OCI-LY7 (cell line): ENCODE measurements around the gene AGFG1. TPM values are rescaled to one million over a fixed set of nuclear protein-coding genes. Genes with fewer than 3 reads are reported as not detected.

Experiments
- BruUV-seq: library from RNA; stranded (reverse); fragments of 400-500 nt; replicated peaks from 2 replicates; lab custom pipeline; 2021; lab: Mats Ljungman, UMichigan
- CTCF ChIA-PET: fragments of 300-600 bp; sonication (Branson Sonifier 250); formaldehyde crosslinking; loops from one replicate; lab custom pipeline; 2022; ENCODE audit warnings: antibody characterized with exemption; ENCODE audit not compliant: unreplicated experiment; lab: Charles Lee
- POLR2A ChIA-PET: fragments of 300-600 bp; sonication (Branson Sonifier 250); formaldehyde crosslinking; loops from one replicate; lab custom pipeline; 2022; ENCODE audit warnings: antibody characterized with exemption; lab: Charles Lee
- DNase-seq: peaks from one replicate; pipeline ENCODE4 v3.0.0-alpha.2; 2015; ENCODE audit warnings: low spot score
- H2AFZ ChIP-seq: fragments of 200-600 bp; sonication (generic), shearing (Covaris generic); 2 replicates; pipeline ENCODE4 v1.6.1; 2014; ENCODE audit warnings: mild to moderate bottlenecking, antibody characterized with exemption, low read length, moderate library complexity
- H3K27ac ChIP-seq: fragments of 200-600 bp; sonication (generic); 2 replicates; pipeline ENCODE4 v1.5.1; 2014; ENCODE audit warnings: mixed run types, low read depth, mild to moderate bottlenecking, moderate library complexity, low read length, inconsistent platforms; ENCODE audit not compliant: poor library complexity, severe bottlenecking
- H3K36me3 ChIP-seq: fragments of 200-600 bp; sonication (generic); 2 replicates; pipeline ENCODE4 v1.6.1; 2014; ENCODE audit warnings: mild to moderate bottlenecking, antibody characterized with exemption, low read length, moderate library complexity, mixed read lengths; ENCODE audit not compliant: insufficient read depth
- H3K4me1 ChIP-seq: fragments of 200-600 bp; sonication (generic); 2 replicates; pipeline ENCODE4 v1.5.1; 2014; ENCODE audit warnings: mild to moderate bottlenecking, low read length; ENCODE audit not compliant: insufficient read depth, poor library complexity, severe bottlenecking
- H3K4me2 ChIP-seq: fragments of 200-600 bp; sonication (generic); 2 replicates; pipeline ENCODE4 v1.6.1; 2014; ENCODE audit warnings: mild to moderate bottlenecking, low read length
- H3K4me3 ChIP-seq: fragments of 200-600 bp; sonication (generic); 2 replicates; pipeline ENCODE4 v1.5.1; 2014; ENCODE audit warnings: mild to moderate bottlenecking, low read depth, low read length; ENCODE audit not compliant: poor library complexity, severe bottlenecking
- H3K79me2 ChIP-seq: fragments of 200-600 bp; sonication (generic); 2 replicates; pipeline ENCODE4 v1.6.1; 2016; ENCODE audit warnings: low read depth, mild to moderate bottlenecking, low read length, moderate library complexity, mixed read lengths; ENCODE audit not compliant: insufficient read depth
- H3K9me2 ChIP-seq: fragments of 200-600 bp; sonication (generic); 2 replicates; pipeline ENCODE4 v1.6.1; 2016; ENCODE audit warnings: mild to moderate bottlenecking, low read length, mixed read lengths; ENCODE audit not compliant: insufficient read depth
- H3K9me3 ChIP-seq: fragments of 200-600 bp; sonication (generic); 2 replicates; pipeline ENCODE4 v1.6.1; 2014; ENCODE audit warnings: mild to moderate bottlenecking, mixed run types, low read length, mixed read lengths
- H4K20me1 ChIP-seq: fragments of 200-600 bp; sonication (generic); 2 replicates; pipeline ENCODE4 v1.6.1; 2014; ENCODE audit warnings: mild to moderate bottlenecking, antibody characterized with exemption, low read length, moderate library complexity, mixed read lengths; ENCODE audit not compliant: insufficient read depth
- CTCF ChIP-seq: fragments of 200-600 bp; sonication (generic); conservative IDR thresholded peaks from 2 replicates; pipeline ENCODE4 v1.5.1; 2014; ENCODE audit warnings: mild to moderate bottlenecking, antibody characterized with exemption, low read length, moderate library complexity, mixed read lengths
- EZH2phosphoT487 ChIP-seq: fragments of 200-600 bp; sonication (generic); IDR thresholded peaks from 2 replicates; pipeline ENCODE4 v1.6.1; 2018; ENCODE audit warnings: low read depth, borderline replicate concordance, mild to moderate bottlenecking, mixed run types, antibody characterized with exemption, low read length, moderate library complexity, mixed read lengths
- intact Hi-C: fragments of 100-400 bp; cut with micrococcal nuclease; formaldehyde crosslinking; loops from one replicate; pipeline ENCODE4 v1.10.0; 2022; ENCODE audit not compliant: unreplicated experiment
- total RNA-seq, 2 experiments: library from RNA; depleted of rRNA in 1 of 2; stranded (reverse); fragments of >200 nt in 1 of 2; shearing (Covaris generic) in 1 of 2; gene quantifications; 2 replicates each; pipeline ENCODE4 v1.2.3, GENCODE V29; 2014 to 2022

AGFG1 gene
- total RNA-seq, 2 experiments from 2014 or later: 37.6 to 65.4 TPM

DNA sequence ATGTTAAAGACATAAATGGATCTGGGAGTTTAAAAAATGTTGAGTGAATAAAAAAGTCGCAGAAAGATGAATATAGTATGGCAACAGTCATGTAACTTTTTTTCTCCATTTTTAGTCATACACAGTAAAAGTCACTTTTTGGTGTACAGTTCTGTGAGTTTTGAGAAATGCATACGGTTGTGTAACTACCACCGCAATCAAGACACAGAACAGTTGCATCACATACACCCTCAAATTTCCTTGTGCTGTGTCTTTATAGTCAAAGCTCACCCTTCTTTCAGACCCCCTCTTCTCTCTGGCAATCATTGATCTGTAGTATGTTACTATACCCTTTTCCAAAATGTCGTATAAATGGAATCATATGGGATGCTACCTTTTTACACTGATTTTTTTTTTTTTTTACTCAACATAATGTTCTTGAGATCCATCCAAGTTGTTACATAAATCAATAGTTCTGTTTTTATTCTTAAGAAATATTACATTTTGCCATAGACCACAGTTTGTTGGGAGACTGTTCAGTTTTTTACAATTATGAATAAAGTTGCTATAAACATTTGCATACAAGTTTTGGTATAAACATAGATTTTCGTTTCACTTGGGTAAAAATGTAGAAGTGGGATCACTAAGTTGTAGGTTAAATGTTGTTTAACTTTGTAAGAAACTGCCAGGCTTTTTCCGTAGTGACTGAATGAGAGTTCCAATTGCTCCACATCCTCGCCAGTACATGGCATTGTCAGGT lies 35.4 kb upstream of the AGFG1 start:
- Histone ChIP-seq H3K79me2 (no peaks in the 10 kb centered on the region), H2AFZ (no peak overlapping the region), H4K20me1 (no peaks in the 10 kb centered on the region), H3K4me1 (no peaks in the 10 kb centered on the region), H3K9me3 (peaks cover 4% of the 10 kb centered on the region), H3K4me3 (no peak overlapping the region), H3K36me3 (no peaks in the 10 kb centered on the region), H3K4me2 (no peak overlapping the region), H3K27ac (no peak overlapping the region), H3K9me2 (no peaks in the 10 kb centered on the region)
- no peak for TF ChIP-seq EZH2phosphoT487
- TF ChIP-seq CTCF: no peak
- intact Hi-C loops: no loop called here
- ChIA-PET CTCF (no interaction called here), POLR2A (no interaction called here)
- no TSS peak for BruUV-seq
- DNase-seq: no peak

GRCh38 chr2:227439214-227439613 lies 32.7 kb upstream of the AGFG1 start:
- H3K4me2 ChIP-seq: no peak overlapping the region
- H2AFZ ChIP-seq: no peak overlapping the region
- intact Hi-C loops: no loop called here
- H3K9me3 ChIP-seq: no peaks in the 10 kb centered on the region
- H3K79me2 ChIP-seq: no peaks in the 10 kb centered on the region
- POLR2A ChIA-PET: no interaction called here
- TF ChIP-seq CTCF (no peak), EZH2phosphoT487 (no peak)
- no peak overlapping the region for H3K27ac ChIP-seq
- BruUV-seq: no TSS peak
- no peaks in the 10 kb centered on the region for H3K9me2 ChIP-seq
- no peak for DNase-seq
- no peak overlapping the region for H3K4me3 ChIP-seq
- CTCF ChIA-PET: no interaction called here
- H3K4me1 ChIP-seq: no peaks in the 10 kb centered on the region
- H3K36me3 ChIP-seq: no peaks in the 10 kb centered on the region
- H4K20me1 ChIP-seq: no peaks in the 10 kb centered on the region

- POLR2A ChIA-PET: interaction anchor here (0.6 kb wide), 1 partner anchor 38 kb away, joined by 3 read pairs; no protein-coding TSS in a partner anchor
- no peaks in the 10 kb centered on the region for H3K4me1 ChIP-seq
- H3K9me3 ChIP-seq: no peaks in the 10 kb centered on the region
- no TSS peak for BruUV-seq
- no peaks in the 10 kb centered on the region for H3K36me3 ChIP-seq
- H4K20me1 ChIP-seq: no peaks in the 10 kb centered on the region
- no peak overlapping the region for H3K27ac ChIP-seq
- H3K4me2 ChIP-seq: no peak overlapping the region
- no peak overlapping the region for H2AFZ ChIP-seq
- TF ChIP-seq CTCF (no peak), EZH2phosphoT487 (no peak)
- no peaks in the 10 kb centered on the region for H3K9me2 ChIP-seq
- intact Hi-C loops: no loop called here
- no peaks in the 10 kb centered on the region for H3K79me2 ChIP-seq
- CTCF ChIA-PET: no interaction called here
- no peak overlapping the region for H3K4me3 ChIP-seq
- DNase-seq: no peak
Observed at GRCh38 chr2:227442639-227443038, 29.3 kb upstream of the AGFG1 start.
